ENCODE measurements around the gene MAEA. TPM values are rescaled to one million over a fixed set of nuclear protein-coding genes. Genes with fewer than 3 reads are reported as not detected.

Gene MAEA
- total and polyA plus RNA-seq, 2 experiments from 2014 or later: 66.6 to 73.2 TPM

DNA sequence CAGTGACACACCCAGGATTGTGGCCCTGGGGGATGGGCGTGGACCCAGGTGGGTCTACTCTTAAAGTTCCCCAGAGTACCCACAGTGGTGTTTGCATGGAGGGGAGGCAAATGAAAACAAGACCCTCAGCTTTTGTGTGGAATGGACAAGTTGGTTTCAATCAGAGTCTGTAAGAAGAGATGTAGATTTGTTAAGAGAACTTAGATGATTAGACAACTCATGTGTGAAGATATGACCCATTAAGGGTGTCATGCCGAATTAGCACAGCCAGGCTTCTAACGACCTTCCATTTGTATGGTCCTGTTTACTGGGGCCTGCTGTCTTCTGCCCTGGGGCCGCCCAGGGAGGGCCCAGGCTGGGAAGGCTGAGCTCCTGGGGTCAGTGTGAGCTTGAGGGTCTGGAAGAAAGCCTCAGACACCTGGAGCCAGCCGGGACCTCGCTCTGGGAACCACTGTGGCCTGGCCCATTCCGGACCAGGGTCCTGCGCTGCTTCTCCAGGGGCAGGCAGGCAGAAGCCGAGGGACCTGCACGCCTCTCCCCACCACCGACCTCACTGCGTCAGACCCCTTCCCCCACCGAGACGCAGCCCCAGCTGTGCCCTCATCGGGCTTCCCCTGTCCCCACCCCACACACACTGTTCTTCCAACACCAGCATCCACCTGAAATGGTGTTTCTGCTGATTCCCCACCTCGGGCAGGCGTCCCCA, 77.7 kb downstream of the MAEA start:
- DNase-seq (ENCODE audit: low spot score): no peak
- Histone ChIP-seq H2AFZ (no peak overlapping the region), H3K27me3 (no peaks in the 10 kb centered on the region), H3K27ac (no peak overlapping the region), H3K36me3 (replicated peaks; ENCODE audit: insufficient read depth, low read depth) (no peaks in the 10 kb centered on the region), H3K4me1 (ENCODE audit: insufficient read depth) (no peaks in the 10 kb centered on the region), H4K20me1 (ENCODE audit: insufficient read depth, poor library complexity, severe bottlenecking) (no peaks in the 10 kb centered on the region), H3K4me2 (no peak overlapping the region), H3K79me2 (no peaks in the 10 kb centered on the region), H3K4me3 (no peak overlapping the region), H3K9me2 (replicated peaks; ENCODE audit: insufficient read depth) (no peaks in the 10 kb centered on the region), H3K9me3 (ENCODE audit: low read depth) (no peaks in the 10 kb centered on the region)
- TF ChIP-seq EZH2phosphoT487 (IDR thresholded peaks at IDR 0.05; ENCODE audit: low read depth, severe bottlenecking, unreplicated experiment) (no peak), EZH2 (IDR thresholded peaks at IDR 0.05; ENCODE audit: borderline replicate concordance) (no peak)
- TF ChIP-seq, protein P1, sequence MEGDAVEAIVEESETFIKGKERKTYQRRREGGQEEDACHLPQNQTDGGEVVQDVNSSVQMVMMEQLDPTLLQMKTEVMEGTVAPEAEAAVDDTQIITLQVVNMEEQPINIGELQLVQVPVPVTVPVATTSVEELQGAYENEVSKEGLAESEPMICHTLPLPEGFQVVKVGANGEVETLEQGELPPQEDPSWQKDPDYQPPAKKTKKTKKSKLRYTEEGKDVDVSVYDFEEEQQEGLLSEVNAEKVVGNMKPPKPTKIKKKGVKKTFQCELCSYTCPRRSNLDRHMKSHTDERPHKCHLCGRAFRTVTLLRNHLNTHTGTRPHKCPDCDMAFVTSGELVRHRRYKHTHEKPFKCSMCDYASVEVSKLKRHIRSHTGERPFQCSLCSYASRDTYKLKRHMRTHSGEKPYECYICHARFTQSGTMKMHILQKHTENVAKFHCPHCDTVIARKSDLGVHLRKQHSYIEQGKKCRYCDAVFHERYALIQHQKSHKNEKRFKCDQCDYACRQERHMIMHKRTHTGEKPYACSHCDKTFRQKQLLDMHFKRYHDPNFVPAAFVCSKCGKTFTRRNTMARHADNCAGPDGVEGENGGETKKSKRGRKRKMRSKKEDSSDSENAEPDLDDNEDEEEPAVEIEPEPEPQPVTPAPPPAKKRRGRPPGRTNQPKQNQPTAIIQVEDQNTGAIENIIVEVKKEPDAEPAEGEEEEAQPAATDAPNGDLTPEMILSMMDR (IDR thresholded peaks at IDR 0.05; ENCODE audit: poor library complexity): no peak
- 90% methylated on average over 14 of the region's 17 CpGs for WGBS (ENCODE audit: low lambda C conversion rate, missing lambda C conversion rate)

- H3K27me3 ChIP-seq: no peaks in the 10 kb centered on the region
- no peak overlapping the region for H3K4me3 ChIP-seq
- H3K9me3 ChIP-seq (ENCODE audit: low read depth): no peaks in the 10 kb centered on the region
- H3K9me2 ChIP-seq (replicated peaks; ENCODE audit: insufficient read depth): no peaks in the 10 kb centered on the region
- H3K4me2 ChIP-seq: no peak overlapping the region
- H3K4me1 ChIP-seq (ENCODE audit: insufficient read depth): no peaks in the 10 kb centered on the region
- no peaks in the 10 kb centered on the region for H3K36me3 ChIP-seq (replicated peaks; ENCODE audit: insufficient read depth, low read depth)
- H4K20me1 ChIP-seq (ENCODE audit: insufficient read depth, poor library complexity, severe bottlenecking): no peaks in the 10 kb centered on the region
- TF ChIP-seq EZH2 (IDR thresholded peaks at IDR 0.05; ENCODE audit: borderline replicate concordance) (no peak), EZH2phosphoT487 (IDR thresholded peaks at IDR 0.05; ENCODE audit: low read depth, severe bottlenecking, unreplicated experiment) (no peak)
- TF ChIP-seq, protein P1 (IDR thresholded peaks at IDR 0.05; ENCODE audit: poor library complexity): no peak
- no peak overlapping the region for H2AFZ ChIP-seq
- DNase-seq (ENCODE audit: low spot score): no peak
- no peak overlapping the region for H3K27ac ChIP-seq
- 92% methylated on average over 10 of the region's 10 CpGs for WGBS (ENCODE audit: low lambda C conversion rate, missing lambda C conversion rate)
- H3K79me2 ChIP-seq: no peaks in the 10 kb centered on the region
These were observed 78.2 kb downstream of the MAEA start for GRCh38 chr4:1367936-1368289.

DNA sequence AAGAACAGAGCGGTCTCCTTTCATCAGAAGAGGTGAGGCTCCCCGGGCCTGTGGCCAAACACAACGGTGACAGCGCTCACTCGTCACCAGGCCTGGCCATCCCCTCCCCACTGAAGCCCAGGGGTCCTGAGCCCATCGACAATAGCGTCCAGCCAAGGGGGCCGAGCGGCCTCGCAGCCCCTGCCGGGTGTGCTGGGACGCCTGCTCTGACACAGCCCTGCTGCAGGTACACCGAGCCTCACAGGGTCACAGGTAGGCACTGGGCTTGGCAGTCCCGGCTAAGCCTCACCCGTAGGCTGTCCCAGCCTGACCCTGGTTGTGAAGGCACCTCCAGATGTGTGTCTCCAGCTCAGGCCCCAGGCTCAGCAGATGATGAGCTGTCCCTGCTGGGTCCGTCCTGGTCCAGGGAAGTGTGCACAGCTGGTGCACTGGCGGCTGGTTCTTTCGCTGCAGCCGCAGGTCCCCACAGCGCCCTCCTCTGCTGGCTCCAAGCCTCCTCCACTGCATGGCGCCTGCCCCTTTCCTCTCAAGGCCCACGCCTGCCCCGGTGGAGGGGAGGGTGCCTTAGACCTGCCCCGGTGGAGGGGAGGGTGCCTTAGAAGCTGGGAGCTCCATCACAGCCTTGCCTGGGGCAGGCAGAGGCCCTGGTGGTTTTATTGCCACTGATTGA, 78.9 kb downstream of the MAEA start:
- WGBS (ENCODE audit: low lambda C conversion rate, missing lambda C conversion rate): 92% methylated on average over 22 of the region's 24 CpGs

More for the DNA sequence above, 78.9 kb downstream of the MAEA start:
- H3K27me3 ChIP-seq: no peaks in the 10 kb centered on the region
- H3K9me3 ChIP-seq (ENCODE audit: low read depth): no peaks in the 10 kb centered on the region
- TF ChIP-seq, protein P1 (IDR thresholded peaks at IDR 0.05; ENCODE audit: poor library complexity): no peak
- TF ChIP-seq EZH2phosphoT487 (IDR thresholded peaks at IDR 0.05; ENCODE audit: low read depth, severe bottlenecking, unreplicated experiment): no peak
- TF ChIP-seq EZH2 (IDR thresholded peaks at IDR 0.05; ENCODE audit: borderline replicate concordance): no peak
- no peaks in the 10 kb centered on the region for H4K20me1 ChIP-seq (ENCODE audit: insufficient read depth, poor library complexity, severe bottlenecking)
- no peaks in the 10 kb centered on the region for H3K36me3 ChIP-seq (replicated peaks; ENCODE audit: insufficient read depth, low read depth)
- no peak overlapping the region for H3K4me2 ChIP-seq
- no peaks in the 10 kb centered on the region for H3K4me1 ChIP-seq (ENCODE audit: insufficient read depth)
- H3K27ac ChIP-seq: no peak overlapping the region
- DNase-seq (ENCODE audit: low spot score): no peak
- no peaks in the 10 kb centered on the region for H3K9me2 ChIP-seq (replicated peaks; ENCODE audit: insufficient read depth)
- no peaks in the 10 kb centered on the region for H3K79me2 ChIP-seq
- no peak overlapping the region for H3K4me3 ChIP-seq
- H2AFZ ChIP-seq: no peak overlapping the region
